Neural cell (in vitro differentiated cells): ENCODE results near the gene SLC9A5. TPM values are rescaled to one million over a fixed set of nuclear protein-coding genes. Genes with fewer than 3 reads are reported as not detected.

Experiments
- H2AFZ ChIP-seq: fragments of 200-600, 300-800 bp; sonication (generic), shearing (Covaris generic); 2 replicates; pipeline ENCODE4 v1.6.0; 2014; ENCODE audit warnings: low read depth, mild to moderate bottlenecking, antibody characterized with exemption, low read length, moderate library complexity
- H3F3A ChIP-seq: fragments of 200-600 bp; shearing (Covaris generic); 2 replicates; pipeline ENCODE4 v1.6.1; 2016; ENCODE audit warnings: mild to moderate bottlenecking, moderate library complexity, mixed read lengths, antibody characterized with exemption, low read length; ENCODE audit not compliant: insufficient read depth, poor library complexity, severe bottlenecking
- H3K27ac ChIP-seq: fragments of 200-600, 300-800 bp; sonication (generic), shearing (Covaris generic); 2 replicates; pipeline ENCODE4 v1.5.1; 2014; ENCODE audit warnings: mild to moderate bottlenecking, low read length, moderate library complexity
- H3K27me3 ChIP-seq: fragments of 300-800, 200-600 bp; sonication (generic), shearing (Covaris generic); 2 replicates; pipeline ENCODE4 v1.6.0; 2014; ENCODE audit warnings: mild to moderate bottlenecking, low read depth, low read length, moderate library complexity; ENCODE audit not compliant: insufficient read depth
- H3K36me3 ChIP-seq: fragments of 300-800, 200-600 bp; sonication (generic), shearing (Covaris generic); 2 replicates; pipeline ENCODE4 v1.5.1; 2014; ENCODE audit warnings: mild to moderate bottlenecking, antibody characterized with exemption, low read length, moderate library complexity; ENCODE audit not compliant: insufficient read depth
- H3K4me2 ChIP-seq: fragments of 300-800, 200-600 bp; sonication (generic), shearing (Covaris generic); 2 replicates; pipeline ENCODE4 v1.6.0; 2014; ENCODE audit warnings: mild to moderate bottlenecking, low read length
- H3K4me3 ChIP-seq: fragments of 300-800, 200-600 bp; sonication (generic), shearing (Covaris generic); 2 replicates; pipeline ENCODE4 v1.5.1; 2014; ENCODE audit warnings: mild to moderate bottlenecking, low read length, moderate library complexity
- H3K79me2 ChIP-seq: fragments of 200-600 bp; shearing (Covaris generic); replicated peaks from 2 replicates; pipeline ENCODE4 v1.6.0; 2014; ENCODE audit warnings: mild to moderate bottlenecking, low read length, moderate library complexity; ENCODE audit not compliant: insufficient read depth
- H3K9ac ChIP-seq: fragments of 300-800, 200-600 bp; sonication (generic), shearing (Covaris generic); 2 replicates; pipeline ENCODE4 v1.6.1; 2016; ENCODE audit warnings: mild to moderate bottlenecking, low read length, mixed read lengths
- H3K9me2 ChIP-seq: fragments of 200-600 bp; shearing (Covaris generic); 2 replicates; pipeline ENCODE4 v1.6.1; 2016; ENCODE audit warnings: mild to moderate bottlenecking, low read length, mixed read lengths; ENCODE audit not compliant: insufficient read depth
- H3K9me3 ChIP-seq: fragments of 200-600, 300-800 bp; sonication (generic), shearing (Covaris generic); 2 replicates; pipeline ENCODE4 v1.6.1; 2016; ENCODE audit warnings: mild to moderate bottlenecking, mixed run types, low read length, moderate library complexity, mixed read lengths
- H4K20me1 ChIP-seq: fragments of 200-600 bp; shearing (Covaris generic); 2 replicates; pipeline ENCODE4 v1.6.1; 2016; ENCODE audit warnings: mild to moderate bottlenecking, mixed run types; ENCODE audit not compliant: insufficient read depth
- CTCF ChIP-seq: fragments of 450-650 bp; IDR thresholded peaks from 2 replicates; pipeline ENCODE4 v1.5.1; 2014; ENCODE audit warnings: antibody characterized with exemption, mild to moderate bottlenecking, moderate library complexity; ENCODE audit not compliant: poor library complexity, severe bottlenecking
- EP300 ChIP-seq: fragments of 450-650 bp; conservative IDR thresholded peaks from 2 replicates; pipeline ENCODE4 v1.6.1; 2014; ENCODE audit warnings: antibody characterized with exemption, mild to moderate bottlenecking, moderate library complexity; ENCODE audit not compliant: poor library complexity, severe bottlenecking
- EZH2 ChIP-seq: fragments of 200-600, 300-800 bp; shearing (Covaris generic), sonication (generic); IDR thresholded peaks from 2 replicates; pipeline ENCODE4 v1.6.1; 2014; ENCODE audit warnings: antibody characterized with exemption, low read length, borderline replicate concordance, mild to moderate bottlenecking; ENCODE audit not compliant: insufficient read depth, poor library complexity, severe bottlenecking
- MXI1 ChIP-seq: fragments of 450-650 bp; conservative IDR thresholded peaks from 2 replicates; pipeline ENCODE4 v1.6.1; 2014; ENCODE audit warnings: antibody characterized with exemption, mild to moderate bottlenecking; ENCODE audit not compliant: poor library complexity, severe bottlenecking
- POLR2AphosphoS5 ChIP-seq: IDR thresholded peaks from 2 replicates; pipeline ENCODE4 v1.6.1; 2012
- RAD21 ChIP-seq: fragments of 450-650 bp; conservative IDR thresholded peaks from 2 replicates; pipeline ENCODE4 v1.6.1; 2014; ENCODE audit warnings: antibody characterized with exemption, mild to moderate bottlenecking, moderate library complexity
- SMC3 ChIP-seq: fragments of 450-650 bp; conservative IDR thresholded peaks from 2 replicates; pipeline ENCODE4 v1.6.1; 2014; ENCODE audit warnings: antibody characterized with exemption, mild to moderate bottlenecking, moderate library complexity; ENCODE audit not compliant: poor library complexity
- TAF1 ChIP-seq: IDR thresholded peaks from 2 replicates; pipeline ENCODE4 v1.6.1; 2012; ENCODE audit warnings: low read depth
- polyA plus RNA-seq: library from polyadenylated mRNA; depleted of rRNA; stranded (reverse); fragments of >200 nt; gene quantifications from 2 replicates; pipeline ENCODE4 v1.2.3, GENCODE V29; 2014
- TF ChIP-seq, protein P1 (sequence below): IDR thresholded peaks from 2 replicates; pipeline ENCODE4 v1.6.1; 2012; ENCODE audit warnings: borderline replicate concordance

SLC9A5 gene
- polyA plus RNA-seq, 1 donor from 2014 or later = 1.8 TPM

- no peak overlapping the region for H3K9ac ChIP-seq
- H3K27me3 ChIP-seq = peaks cover 6% of the 10 kb centered on the region
- H3K27ac ChIP-seq = no peak overlapping the region
- H3K36me3 ChIP-seq = no peaks in the 10 kb centered on the region
- no peak overlapping the region for H2AFZ ChIP-seq
- H3K9me3 ChIP-seq = no peaks in the 10 kb centered on the region
- H3K79me2 ChIP-seq = no peaks in the 10 kb centered on the region
- H3K9me2 ChIP-seq = no peaks in the 10 kb centered on the region
- no peaks in the 10 kb centered on the region for H3F3A ChIP-seq
- H4K20me1 ChIP-seq = no peaks in the 10 kb centered on the region
- no peak overlapping the region for H3K4me2 ChIP-seq
- no peak for TF ChIP-seq MXI1
- no peak for TF ChIP-seq SMC3
- TF ChIP-seq RAD21 = no peak
- no peak for TF ChIP-seq POLR2AphosphoS5
- TF ChIP-seq, protein P1, sequence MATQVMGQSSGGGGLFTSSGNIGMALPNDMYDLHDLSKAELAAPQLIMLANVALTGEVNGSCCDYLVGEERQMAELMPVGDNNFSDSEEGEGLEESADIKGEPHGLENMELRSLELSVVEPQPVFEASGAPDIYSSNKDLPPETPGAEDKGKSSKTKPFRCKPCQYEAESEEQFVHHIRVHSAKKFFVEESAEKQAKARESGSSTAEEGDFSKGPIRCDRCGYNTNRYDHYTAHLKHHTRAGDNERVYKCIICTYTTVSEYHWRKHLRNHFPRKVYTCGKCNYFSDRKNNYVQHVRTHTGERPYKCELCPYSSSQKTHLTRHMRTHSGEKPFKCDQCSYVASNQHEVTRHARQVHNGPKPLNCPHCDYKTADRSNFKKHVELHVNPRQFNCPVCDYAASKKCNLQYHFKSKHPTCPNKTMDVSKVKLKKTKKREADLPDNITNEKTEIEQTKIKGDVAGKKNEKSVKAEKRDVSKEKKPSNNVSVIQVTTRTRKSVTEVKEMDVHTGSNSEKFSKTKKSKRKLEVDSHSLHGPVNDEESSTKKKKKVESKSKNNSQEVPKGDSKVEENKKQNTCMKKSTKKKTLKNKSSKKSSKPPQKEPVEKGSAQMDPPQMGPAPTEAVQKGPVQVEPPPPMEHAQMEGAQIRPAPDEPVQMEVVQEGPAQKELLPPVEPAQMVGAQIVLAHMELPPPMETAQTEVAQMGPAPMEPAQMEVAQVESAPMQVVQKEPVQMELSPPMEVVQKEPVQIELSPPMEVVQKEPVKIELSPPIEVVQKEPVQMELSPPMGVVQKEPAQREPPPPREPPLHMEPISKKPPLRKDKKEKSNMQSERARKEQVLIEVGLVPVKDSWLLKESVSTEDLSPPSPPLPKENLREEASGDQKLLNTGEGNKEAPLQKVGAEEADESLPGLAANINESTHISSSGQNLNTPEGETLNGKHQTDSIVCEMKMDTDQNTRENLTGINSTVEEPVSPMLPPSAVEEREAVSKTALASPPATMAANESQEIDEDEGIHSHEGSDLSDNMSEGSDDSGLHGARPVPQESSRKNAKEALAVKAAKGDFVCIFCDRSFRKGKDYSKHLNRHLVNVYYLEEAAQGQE = no peak
- TF ChIP-seq TAF1 = no peak
- TF ChIP-seq EZH2 = no peak
- TF ChIP-seq EP300 = no peak
- TF ChIP-seq CTCF = no peak
- H3K4me3 ChIP-seq = no peak overlapping the region
Measured at GRCh38 chr16:67281536-67282446, 33.0 kb downstream of the SLC9A5 start.

- Histone ChIP-seq H3K27ac (no peak overlapping the region), H3K36me3 (no peaks in the 10 kb centered on the region), H2AFZ (no peak overlapping the region), H3K4me2 (no peak overlapping the region), H3K27me3 (peaks cover 6% of the 10 kb centered on the region), H3K4me3 (no peak overlapping the region), H3K79me2 (no peaks in the 10 kb centered on the region), H3K9me2 (no peaks in the 10 kb centered on the region), H3K9me3 (no peaks in the 10 kb centered on the region), H3F3A (no peaks in the 10 kb centered on the region), H4K20me1 (no peaks in the 10 kb centered on the region), H3K9ac (no peak overlapping the region)
- TF ChIP-seq MXI1 = no peak
Measured at GRCh38 chr16:67282447-67282805, 33.6 kb downstream of the SLC9A5 start.
